GM18867 (cell line): ENCODE data around the gene DOCK8.

Experiments used
- ATAC-seq: cut with Tn5 transposase; IDR thresholded peaks from one replicate; pipeline ENCODE4 v1.9.1; 2021; ENCODE audit warnings: mild to moderate bottlenecking, moderate library complexity; ENCODE audit not compliant: unreplicated experiment

DOCK8 gene

DNA sequence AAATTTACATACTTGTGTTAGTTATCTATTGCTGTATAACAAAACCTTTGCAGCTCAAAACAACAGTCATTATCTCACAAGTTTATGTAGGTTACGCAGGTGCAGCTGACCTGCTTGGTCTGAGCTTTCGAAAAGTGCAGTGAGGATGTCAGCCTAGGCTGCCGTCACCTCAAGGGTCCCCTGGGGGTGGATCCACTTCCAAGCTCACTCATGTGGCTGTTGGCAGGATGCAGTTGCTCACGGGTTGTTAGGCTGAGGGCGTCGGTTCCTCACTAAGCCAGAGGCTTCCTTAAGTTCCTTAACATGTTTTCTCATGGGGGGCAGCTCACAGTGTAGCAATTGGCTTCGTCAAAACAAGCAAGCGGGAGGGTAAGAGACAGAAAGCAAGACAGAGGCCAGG, 139.8 kb downstream of the DOCK8 start:
- ATAC-seq, result no peak

DNA sequence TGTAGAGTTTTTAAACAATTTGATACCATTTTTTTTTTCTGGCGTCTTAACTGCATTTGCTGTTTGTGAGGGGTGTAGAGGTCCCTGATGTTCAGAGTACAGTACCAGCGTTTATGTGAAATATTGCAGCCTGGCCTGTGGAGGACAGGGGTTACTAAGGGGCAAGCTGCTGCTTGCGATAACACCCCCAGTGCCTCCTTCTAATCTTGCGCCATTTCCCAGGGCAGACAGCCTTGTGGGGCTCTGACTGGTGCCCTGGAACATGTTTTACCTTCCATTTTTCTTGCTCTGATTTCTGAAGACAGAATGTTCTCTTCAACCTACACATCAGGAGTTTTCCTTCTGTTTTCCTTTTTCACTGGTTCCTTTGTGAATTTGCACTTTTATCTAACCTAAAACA, 142.9 kb downstream of the DOCK8 start:
- ATAC-seq, result no peak

DNA sequence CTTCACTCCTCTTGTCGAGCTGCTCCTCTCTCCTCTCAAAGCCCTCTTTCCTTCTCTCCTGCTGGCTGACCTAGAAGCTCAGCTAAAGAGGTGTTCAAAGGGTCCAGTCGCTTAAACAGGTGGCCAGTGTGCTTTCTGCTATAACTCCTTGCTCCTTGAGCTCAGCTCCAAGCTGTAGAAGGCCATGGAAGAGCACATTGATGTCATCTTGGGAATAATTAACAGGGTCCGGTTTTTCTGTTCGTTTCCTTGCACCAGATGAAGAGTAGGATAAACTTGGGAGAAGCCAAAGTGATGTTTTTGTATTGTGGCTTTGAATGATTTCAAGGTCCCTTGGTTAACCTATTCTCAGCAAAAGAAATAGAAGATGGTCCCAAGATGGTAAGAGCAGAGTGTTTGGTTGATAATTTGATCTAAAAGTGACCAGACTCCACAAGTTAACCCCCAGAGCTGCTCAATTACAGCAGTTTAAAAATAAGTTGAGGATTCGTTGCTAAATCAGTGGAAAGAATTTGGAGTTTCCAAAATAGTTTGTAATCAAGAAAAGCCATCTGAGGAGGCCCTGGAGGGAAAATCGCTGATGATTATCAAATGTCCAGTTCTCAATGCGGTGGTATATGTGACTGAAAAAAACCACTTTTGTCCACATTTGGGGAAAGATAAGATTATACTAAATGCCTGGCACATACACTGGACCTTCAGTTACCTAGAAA, 148.1 kb downstream of the DOCK8 start:
- ATAC-seq, result no peak

DNA sequence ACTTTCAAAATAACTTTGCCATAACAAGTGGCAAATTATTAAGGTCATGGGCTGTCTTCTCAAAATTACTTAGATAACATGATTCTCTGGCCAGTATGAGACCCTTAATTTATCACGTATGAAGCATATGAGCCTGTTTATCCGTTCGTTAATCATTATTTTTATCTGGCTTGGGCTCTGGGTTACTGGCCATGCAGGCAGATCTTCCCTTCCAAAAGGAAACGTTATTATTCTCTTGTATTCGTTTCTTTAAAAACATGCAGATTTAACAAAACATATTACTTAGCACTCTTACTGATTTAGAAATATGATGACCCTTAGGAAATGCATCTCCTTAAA, 148.6 kb downstream of the DOCK8 start:
- ATAC-seq, result no peak

DNA sequence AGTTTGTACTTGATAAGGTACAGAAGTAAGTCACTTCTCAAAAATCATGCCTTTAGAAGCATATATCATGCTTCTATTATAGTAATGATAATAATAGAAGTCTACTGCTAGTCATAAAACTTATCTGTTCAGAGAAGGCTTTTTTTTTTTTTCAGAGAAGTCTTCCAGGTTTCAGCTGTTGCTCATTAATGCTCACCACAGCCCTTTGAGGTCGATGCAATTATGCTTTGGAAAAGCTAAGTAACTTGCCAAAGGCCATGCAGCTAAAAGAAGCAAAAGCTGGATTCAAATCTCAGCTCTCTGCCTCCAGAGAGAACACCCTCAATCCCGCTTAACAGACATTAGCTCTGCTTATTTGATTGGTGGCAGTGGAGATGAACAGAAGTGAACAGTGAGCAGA, 150.8 kb downstream of the DOCK8 start:
- no peak for ATAC-seq

DNA sequence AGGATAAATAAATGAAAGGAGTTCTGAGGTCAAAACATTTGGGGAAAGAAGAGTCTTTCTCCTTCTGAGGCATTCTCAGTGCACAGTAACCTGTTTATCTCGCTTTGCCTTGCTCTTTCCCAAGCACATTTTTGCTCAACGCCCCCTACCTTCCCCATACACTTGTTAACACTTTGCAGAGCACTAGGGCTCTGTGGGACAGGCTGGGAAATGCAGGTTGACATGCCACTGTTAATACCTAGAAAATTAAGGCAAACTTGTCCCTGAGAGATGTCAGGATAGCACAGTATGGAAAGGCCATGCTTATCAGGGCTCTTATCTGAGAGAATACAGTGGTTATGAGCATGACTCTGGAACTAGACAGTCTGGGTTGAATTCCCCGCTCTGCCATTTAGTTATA, 152.0 kb downstream of the DOCK8 start:
- ATAC-seq, result no peak

DNA sequence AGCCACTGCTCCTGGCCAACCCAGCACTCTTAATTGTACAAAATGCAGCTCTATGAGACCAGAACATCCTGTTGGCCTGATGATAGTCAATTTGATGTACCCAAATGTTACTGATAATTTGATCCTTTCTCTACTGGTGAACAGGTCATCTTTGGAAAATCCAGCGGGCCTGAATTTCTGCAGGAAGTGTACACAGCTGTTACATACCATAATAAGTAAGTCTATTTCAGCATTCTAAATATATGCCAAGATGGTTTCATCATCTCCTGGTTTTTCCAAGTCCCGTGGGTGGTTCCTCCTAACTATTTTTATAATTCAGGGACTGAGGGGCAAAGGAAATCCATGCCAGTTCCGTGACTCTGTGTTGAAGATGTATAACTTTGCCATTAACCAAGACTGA, 155.4 kb downstream of the DOCK8 start:
- ATAC-seq, result no peak

DNA sequence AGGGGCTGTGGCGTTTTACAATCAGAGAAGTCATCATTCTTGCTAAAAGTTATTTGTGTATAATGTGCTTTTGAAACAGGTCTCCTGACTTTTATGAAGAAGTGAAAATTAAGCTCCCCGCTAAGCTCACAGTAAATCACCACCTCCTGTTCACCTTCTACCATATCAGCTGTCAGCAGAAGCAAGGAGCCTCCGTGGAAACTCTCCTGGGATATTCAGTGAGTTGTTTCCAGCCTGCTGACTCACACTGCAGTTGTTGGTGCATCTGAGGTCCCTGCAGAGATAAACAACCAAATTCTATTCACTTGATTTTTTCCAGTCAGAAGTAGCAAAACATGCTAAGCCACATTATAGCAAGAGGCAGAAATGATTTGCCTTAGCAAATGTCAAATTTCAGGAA, 156.7 kb downstream of the DOCK8 start:
- ATAC-seq, result no peak

DNA sequence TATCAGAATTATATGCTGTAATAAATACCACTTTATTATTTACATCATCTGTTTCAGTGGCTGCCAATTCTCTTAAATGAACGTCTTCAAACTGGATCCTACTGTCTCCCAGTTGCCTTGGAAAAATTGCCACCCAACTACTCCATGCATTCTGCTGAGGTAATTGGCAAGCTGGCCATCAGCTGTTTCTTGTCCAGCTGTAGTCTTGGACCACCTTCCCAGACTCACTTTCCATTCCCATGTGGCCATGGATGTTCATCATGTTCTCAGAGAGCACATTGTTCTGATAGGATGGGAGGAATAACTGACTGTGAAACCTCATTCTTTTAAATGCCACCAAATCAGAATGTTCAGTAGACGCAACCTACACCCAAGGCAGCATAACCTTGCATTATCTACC, 157.5 kb downstream of the DOCK8 start:
- ATAC-seq, result no peak

DNA sequence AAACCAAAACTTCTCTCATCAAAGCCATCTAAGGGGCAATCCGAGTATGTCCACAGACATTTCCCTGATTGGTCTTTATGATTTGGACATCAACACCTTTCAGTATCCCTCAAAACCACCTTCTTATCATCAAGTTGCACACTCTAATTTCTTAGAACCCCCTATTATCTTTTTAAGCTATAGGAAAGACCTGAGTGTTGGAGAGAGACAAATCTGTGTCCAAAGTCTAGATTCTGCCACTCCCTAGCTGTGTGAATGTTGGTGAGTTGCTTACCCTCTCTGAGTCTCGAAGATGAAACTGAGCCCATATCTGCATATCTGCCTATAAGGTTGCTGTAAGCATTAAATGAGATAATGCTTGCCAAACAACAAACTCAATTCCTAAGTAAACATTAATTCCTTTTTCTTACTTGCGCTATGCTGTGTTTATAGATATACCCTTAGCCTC, 159.1 kb downstream of the DOCK8 start:
- no peak for ATAC-seq

DNA sequence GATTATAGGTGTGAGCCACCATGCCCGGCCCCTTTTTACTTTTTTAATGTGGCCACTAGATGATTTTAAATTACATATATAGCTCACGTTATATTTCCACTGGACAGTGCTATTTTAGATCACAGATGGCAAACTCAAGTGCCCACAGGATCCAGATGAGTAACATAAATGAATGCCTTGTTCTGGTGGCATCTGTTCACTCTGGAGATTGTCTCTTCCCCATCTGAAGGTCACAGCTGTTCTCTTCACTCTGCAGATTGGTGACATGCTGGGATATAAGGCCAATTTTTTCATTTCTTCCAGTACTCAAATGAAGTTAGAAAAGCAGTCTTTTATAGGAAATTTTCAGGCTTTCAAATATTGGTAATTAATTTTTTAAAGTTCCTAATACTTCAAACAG, 160.1 kb downstream of the DOCK8 start:
- no peak for ATAC-seq

DNA sequence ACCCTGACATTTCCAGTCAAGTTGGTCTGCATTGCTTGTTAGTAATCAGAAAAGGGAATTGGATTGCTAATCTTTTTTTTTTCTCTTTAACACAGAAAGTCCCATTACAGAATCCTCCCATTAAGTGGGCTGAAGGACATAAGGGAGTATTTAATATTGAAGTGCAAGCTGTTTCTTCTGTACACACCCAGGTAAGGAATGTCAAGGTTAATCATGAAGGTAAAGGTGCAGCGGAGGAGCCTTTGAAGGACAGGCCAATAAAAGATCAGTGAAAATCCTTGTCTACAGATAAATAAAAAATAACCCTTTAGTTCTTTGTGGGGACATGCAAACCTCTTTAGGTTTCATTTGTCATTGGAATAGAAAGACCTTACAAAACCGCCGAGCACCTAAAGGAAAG, 161.4 kb downstream of the DOCK8 start:
- ATAC-seq, result no peak

DNA sequence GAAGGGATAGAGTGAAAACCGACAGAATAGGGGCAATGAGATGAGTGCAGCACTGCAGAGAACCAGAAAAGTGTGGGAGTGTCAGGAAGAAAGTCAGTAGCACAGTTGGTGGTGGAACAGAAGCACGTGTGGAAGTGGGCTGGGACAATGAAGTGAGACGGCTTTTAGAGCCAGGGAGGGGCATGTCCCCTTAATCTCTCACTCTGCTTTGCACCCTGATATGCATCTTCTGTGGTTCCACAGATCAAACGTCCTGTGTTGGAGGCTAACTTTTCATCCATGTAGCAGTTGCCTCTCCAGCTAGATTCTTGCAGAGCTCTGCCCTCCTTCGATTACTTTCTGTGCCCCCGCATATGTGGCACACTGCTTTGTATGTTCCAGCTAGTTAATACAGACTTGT, 163.6 kb downstream of the DOCK8 start:
- ATAC-seq, result no peak

DNA sequence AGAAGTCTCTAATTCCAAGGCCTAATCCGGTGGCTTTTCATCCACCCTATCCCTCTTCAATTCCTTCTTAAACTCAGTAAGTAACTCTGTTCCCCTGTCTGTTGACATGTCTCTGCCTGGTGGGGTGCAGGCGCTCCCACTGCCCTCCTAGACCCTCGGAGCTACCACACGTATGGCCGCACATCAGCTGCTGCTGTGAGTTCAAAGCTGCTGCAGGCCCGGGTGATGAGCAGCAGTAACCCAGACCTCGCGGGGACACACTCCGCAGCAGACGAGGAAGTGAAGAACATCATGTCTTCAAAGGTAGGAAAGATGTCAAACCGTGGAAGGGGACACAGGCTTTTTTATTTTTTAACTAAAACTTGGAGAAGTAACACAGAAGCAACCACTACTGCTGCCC, 167.7 kb downstream of the DOCK8 start:
- no peak for ATAC-seq

DNA sequence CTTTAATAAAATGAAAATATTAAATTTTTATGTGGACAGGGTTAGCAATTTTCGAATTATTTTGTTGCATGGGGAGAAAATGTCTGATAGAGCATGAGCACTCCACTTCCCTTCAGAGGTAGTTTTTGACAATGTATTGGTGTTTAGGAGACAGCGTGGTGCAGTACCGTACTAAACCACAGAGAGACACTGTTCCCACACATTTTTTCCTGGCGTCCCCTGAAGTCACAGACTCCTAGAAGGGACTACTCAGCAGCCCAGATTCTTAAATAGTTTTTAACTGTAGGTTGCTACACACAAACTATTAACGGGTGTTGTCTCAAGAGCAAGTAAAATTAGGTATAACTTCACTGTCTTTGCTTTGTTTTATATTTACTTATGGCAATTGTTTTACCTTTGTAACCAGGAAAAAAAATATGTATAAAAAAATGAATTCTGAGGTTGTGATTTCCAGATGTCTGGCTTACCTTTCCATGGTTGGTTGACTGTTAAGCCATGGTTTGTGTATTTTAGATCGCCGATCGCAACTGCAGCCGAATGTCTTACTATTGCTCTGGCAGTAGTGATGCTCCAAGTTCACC, 171.2 kb downstream of the DOCK8 start:
- no peak for ATAC-seq

DNA sequence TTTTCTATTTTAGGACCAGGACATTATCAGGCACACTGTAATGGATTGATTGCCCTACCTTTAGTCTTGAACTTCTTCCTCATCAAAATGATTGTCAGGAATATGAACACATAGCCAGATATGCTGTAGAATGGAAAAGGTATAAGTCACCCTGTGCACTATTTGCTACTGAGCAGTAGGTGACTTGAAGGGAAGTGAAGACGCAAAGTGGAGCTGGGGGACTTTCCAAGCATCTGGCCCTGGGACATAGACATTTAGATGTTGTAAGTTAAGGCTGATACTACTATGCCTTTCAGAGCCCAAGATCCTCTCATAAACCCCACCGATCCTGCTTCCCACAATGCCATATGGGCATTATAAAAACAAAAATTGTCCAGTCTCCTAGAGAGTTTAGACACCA, 174.5 kb downstream of the DOCK8 start:
- no peak for ATAC-seq

DNA sequence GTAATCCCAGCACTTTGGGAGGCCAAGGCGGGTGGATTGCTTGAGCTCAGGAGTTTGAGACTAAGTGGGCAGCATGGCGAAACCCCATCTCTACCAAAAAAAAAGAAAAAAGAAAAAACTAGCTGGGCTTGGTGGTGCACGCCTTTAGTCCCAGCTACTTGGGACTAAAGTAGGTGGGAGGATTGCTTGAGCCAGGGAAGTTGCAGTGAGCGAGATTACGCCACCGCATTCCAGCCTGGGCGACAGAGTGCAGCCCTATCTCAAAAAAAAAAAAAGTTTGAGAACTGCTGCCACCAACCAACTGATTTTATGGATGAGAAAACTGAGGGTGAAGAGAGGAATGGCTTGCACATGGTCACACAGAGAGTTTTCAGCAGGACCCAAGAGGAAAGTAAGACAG, 175.1 kb downstream of the DOCK8 start:
- ATAC-seq, result no peak

DNA sequence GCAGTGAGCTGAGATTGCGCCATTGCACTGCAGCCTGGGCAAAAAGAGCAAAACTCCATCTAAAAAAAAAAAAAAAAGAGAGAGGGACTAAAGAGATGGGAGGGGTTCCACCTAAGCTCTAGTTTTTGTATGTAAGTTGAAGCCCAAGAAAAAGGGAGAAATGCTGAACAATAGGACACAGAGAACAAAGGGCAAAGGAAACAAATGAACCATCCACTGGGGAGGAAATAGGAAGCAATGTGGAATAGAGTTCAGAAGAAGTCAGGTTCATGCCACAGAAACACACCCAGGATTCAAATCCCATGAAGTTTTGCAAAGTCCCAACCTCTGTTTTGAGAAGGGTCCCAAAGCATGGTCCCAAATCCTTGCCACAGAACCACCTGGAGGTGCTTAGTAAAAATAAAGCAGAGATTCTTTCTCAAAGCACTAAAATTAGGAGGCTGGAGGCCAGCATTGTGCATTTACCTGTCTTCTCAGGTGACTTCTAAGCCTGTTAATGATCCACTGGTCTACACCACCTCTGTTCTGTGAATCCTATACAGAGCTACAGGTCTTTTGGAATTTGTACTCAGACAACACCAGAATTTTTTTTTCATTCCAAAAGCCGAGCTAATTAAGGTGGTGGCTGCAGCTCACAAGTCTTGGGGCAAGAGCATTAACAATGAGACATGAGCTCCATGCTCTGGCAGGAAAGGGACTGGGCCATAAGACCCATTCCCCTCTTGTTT, 177.6 kb downstream of the DOCK8 start:
- ATAC-seq, result no peak

DNA sequence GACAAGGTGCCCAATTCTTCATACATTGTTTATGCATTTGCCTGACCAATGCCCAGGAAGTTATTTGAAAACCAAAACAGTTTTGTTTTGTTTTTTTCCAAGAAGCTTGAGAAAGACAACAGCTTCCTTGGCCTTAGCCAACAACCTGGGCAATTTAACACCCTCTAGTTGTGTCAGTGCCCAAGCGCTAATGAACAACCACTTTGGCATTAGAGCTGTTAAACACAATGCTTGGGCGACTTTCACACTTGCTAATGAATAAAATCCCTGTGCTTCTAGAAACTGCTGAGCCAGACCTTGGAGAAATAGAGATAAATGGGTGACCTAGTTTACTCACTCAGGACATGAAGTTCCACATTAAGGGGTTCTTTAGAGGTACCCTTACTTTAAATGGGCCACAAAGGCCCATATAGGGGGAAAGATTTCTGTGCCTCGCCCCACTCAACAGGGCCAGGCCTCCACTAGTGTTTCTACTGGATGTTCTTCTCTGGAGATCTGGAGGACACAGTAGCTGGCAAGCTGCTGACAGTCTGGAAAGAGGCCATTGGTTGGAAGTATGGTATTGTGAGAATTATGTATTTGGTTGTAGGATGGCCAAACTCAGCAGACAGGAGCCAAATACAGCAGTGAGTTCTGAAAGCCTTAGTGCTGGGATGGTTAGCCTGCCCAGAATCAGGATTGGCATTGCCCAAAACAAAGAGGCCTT, 179.8 kb downstream of the DOCK8 start:
- no peak for ATAC-seq

DNA sequence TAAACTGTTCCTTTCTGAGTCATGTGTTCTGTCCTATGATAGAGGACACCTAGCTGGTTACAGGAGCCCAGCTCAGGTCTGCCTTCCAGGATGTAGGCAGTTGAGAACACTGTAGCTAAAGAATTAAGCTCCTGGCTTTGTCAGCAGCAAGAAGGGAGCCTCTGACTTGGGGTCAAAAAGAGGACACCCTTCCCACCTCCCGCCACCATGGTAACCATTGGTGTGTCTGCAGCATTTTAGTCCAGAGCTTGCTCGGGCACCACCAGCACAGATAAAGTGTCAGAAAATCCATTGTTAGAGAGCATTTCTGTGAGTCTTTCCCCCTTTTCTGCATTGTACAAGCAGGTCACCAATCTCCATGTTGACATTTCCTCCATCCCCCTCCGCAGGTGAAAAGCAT, 181.7 kb downstream of the DOCK8 start:
- no peak for ATAC-seq

DNA sequence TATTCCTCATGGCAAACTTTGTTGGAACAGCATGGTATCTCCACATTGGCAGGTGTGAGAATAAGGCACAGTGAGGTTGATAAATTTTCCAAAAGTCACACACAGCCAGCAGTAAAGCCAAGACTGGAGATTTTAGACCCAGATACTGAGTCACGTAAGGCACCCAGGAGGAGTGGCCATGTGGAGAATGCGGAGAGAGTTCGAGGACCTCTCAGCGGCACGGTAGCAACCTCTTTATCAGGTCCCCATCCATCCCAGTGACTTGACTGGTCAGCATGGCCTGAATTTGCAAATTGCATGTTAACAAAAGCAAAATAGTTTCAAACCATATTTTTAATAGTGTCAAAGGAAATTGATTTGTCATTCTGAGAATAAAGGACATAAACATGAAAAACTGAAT, 183.4 kb downstream of the DOCK8 start:
- ATAC-seq, result no peak

DNA sequence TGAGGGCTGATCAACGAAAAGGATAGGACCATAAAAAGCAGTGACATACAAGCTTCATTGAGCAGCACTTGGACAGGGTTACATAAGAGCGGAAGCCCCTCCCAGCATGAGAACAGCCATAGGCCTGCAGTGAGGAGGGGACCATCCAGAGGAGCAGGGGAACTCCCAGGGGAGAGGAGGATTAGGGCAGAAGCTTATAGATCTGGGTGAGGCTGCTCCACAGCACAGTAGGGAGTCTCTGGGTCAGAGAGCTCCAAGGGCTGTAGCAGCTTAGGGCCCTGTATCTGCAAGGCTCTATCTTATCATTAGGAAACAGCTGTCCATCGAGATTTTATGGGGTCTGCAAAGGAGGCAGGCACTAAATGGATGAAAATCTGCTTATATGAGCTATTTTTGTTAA, 186.6 kb downstream of the DOCK8 start:
- ATAC-seq, result no peak
